HG03097 (cell line): ENCODE data around the gene ZFAND6.
A peak's percentile ranks its signal among the peaks of the same experiment; 100 is the strongest.
"Not testable (repeated sequence)": the region's sequence is repeated elsewhere in the genome, so short reads cannot be mapped to it uniquely, and the experiment has no call there.

Source experiments
- ATAC-seq: cut with Tn5 transposase; IDR thresholded peaks from one replicate; pipeline ENCODE4 v1.9.1; 2021; ENCODE audit not compliant: unreplicated experiment, low FRiP score

ZFAND6 gene

DNA sequence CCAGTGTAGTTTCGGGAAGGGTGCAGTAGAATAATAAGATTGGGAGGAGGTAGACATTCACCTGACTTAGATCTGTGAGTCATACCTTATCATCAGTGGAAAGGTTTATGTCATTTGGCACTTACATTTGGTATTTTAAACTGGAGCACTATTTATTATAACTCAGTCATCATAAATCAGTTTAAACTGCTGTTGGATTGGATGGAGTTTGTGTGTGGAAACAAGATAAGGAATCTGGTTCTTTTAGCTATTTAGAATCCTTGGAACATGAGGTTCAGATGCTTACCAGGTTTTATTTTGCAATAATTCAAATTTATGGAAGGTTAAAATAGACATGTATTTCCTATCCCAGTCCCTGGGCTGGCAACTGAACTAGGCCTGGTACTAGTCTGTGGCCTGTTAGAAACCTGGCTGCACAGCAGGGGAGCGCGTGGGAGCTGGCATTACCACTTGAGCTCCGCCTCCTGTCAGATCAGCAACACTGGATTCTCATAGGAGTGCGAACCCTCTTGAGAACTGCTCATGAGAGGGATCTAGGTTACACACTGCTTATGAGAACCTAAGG is 34.5 kb downstream of the ZFAND6 start:
- ATAC-seq, result no peak

DNA sequence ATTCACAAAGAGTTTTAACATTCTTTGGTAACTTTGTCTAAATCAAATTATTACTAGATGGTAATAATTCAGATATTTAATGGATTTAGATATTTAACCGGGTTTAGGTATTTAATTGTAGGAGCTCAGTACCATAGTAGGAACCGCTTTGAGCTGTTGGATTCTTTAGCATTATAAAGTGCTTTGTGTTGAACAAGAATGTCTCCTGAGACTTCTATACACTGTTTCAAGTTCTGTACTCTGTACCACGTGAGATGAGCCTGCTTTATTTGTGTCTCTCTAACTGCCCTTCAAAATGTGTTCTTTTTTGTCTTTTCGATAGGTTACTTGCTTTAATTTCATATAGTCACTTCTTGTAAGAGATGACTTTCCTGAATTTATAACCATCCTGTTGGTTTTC is 36.0 kb downstream of the ZFAND6 start:
- no peak for ATAC-seq

DNA sequence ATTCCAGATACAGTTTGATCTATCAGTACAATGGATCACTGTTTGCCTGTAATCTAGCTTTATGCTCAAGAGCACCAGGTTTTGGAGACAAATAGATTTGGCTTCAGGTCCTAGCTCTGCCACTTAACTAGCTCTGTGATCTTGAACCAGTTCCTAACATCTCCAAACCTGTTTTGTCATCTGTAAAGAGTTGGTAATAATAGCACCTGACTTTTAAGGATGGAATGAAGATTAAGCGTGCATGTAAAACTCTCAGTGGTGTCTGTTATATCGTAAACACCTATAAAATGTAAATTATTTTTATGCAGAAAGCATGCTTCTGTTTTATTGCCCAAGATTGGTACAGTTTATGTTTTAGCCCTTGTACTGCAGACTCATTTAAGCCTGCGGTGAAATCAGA is 36.5 kb downstream of the ZFAND6 start:
- ATAC-seq, result no peak

DNA sequence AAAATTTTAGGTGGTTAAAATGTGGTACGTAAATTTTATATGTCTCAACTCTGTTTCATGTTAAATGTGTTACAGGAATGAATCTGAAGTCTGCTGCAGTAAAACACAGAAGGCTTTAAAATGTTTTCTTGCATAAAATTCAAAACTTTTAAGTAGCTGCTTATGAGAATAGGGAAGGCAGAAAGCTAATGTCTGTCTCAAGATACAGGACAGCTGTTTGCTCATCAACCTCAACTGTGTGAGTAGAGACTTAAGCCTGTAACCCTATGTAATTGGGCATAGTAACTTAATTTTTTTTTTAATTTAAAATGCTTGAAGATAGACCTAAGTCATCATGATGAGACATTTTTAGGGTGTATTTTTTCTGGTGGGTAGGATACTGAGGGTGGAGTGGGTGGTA is 38.9 kb downstream of the ZFAND6 start:
- ATAC-seq, result no peak

DNA sequence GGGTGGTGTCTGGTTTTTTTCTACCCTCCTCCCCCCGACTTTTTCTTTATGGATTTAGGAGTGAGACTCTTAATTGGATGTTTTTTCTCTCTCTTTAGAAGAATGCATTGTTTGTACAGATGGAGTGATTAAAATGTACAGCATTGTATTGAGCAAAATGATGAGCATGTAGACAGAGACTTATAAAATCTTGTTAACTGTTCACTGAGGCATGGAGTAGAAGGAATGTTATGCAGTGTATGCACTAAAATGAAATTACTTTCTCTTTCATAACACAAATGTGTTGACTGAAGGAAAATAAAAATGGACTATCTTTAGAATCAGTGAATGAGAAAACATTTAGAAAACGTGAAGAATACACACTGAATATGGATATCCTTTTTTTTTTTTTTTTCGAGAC is 39.8 kb downstream of the ZFAND6 start:
- ATAC-seq, result peak; percentile 25

DNA sequence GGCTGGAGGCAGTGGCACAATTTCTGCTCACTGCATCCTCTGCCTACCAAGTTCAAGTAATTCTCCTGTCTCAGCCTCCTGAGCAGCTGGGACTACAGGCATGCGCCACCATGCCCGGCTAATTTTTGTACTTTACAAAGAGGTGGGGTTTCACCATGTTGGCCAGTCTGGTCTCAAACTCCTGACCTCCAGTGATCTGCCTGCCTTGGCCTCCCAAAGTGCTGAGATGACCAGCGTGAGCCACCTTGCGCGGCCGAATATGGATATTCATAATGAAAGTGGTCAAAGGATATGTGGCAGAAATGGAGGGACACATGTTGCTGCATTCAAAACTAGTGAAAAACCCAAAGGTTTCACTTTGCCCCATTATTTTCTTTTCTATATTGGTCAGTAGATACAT is 40.2 kb downstream of the ZFAND6 start:
- ATAC-seq, result peak; percentile 68

DNA sequence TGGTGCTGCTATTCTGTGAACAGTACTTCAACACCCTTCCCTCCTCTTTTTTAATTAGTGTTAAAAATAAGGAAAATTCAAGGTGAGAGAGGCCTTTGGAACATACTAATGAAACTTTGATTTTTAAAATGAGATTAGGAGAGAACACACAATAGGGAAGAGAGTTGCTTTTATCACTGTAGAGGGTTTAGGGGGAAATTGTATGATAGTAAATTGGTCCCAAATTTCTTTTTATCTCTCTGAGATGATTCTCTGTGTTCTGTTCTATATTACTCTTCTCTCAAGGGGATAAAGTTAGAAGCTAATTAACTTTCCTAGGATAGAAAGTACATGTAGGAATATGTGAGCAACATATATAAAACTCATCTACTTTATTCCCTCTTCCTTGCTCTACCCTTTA is 40.8 kb downstream of the ZFAND6 start:
- no peak for ATAC-seq

DNA sequence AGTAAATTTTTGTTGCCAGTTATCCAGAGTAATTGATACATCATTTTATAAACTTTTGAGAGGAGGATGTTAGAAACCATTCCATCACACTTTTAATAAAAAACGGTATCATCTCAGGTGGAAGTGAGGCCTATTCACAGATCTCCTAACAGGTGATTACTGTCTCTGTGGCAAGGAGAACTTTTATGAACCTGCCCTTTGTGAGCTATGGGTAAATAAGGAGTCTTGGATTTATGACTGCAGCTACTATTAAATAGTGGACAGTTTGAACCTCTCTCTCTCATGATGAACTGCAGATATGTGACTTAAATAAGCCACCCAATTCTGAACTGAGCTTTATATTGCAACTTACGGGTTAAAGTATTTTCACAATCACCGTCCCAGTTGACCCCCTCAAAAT is 45.7 kb downstream of the ZFAND6 start:
- no peak for ATAC-seq

DNA sequence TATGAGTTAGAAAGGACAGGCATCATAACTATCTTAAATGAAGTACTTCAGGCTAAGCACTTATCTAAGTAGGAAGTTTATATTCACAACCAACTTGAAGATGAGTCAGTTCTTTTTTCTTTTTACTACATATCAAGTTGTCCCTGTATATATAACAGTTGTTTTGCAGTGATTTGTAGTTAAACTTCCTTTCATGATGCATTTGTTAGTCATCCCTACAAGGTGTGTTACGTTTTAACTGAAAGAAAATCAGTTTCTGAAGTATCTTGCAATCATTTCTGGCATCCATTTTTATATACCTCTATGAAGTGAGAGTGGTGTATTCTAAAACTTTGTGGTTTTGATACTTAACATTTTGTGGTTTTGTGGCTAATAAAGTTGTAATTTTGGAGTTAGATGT is 46.1 kb downstream of the ZFAND6 start:
- ATAC-seq, result no peak

DNA sequence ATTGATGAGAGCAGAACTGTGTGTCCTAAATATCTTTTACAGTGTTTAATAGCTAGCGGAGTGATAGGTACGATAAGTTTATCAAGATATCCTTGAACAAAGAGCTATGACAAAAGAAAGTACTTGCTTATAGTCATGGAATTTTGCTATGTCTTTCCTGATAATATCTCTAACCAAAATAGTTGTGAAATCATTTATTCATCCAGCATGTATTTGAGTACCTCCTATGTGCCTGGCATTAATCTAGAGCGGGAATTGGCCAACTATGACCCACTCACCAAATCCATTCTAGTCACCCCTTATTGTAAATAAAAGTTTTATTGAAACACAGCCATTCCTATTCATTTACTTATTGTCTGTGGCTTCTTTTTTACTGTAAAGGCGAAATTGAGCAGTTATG is 46.6 kb downstream of the ZFAND6 start:
- ATAC-seq, result no peak

DNA sequence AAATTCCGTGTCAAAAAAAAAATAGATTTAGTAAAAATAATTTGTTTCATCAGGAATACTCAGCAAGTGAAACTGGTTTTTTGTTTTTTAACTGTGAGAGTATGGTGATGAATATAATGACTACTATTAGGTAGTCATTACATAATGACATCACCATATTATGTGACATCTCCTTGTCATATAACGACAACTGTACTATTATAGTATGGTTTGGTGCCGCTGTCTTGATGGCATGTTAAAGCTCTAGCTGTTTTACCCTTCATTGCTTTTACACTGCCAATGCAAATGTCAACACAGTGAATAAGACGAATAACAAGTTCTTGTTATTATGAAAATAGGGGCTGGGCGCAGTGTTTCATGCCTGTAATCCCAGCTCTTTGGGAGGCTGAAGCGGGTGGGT is 47.7 kb downstream of the ZFAND6 start:
- ATAC-seq, result no peak

DNA sequence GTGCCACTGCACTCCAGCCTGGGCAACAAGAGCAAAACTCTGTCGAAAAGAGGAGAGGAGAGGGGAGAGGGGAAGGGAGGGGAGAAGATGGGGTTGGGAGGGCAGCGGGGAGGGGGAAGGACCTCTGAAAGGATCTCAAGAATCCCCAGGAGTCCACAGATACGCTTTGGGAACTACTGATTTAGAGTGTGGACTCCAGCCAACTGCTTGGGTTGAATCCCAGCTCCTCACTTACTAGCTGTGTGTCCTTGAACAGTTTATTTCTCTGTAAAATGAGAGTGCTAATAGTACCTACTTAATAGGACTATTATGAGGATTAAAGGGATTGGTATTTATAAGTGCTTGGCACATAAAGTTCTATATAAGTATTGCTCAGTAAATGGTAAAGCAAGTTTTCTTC is 48.3 kb downstream of the ZFAND6 start:
- no peak for ATAC-seq

DNA sequence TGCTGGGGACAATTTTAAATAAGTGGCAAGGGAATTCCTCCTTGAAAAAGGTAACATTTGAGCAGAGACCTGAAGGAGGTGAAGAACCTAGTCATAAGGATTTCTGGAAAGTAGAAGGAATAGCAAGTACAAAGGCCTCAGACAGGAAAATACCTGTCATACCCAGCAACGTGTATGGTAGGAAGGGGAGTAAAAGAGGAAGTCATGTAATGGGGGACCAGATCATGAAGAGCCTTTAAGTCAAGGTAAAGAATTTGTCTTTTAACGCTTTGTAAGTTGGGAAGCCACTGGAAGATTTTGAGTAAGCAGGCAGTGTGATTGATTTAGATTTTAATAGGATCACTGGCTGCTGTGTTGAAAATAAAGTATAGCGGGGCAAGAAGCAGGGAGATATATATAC is 49.9 kb downstream of the ZFAND6 start:
- no peak for ATAC-seq

DNA sequence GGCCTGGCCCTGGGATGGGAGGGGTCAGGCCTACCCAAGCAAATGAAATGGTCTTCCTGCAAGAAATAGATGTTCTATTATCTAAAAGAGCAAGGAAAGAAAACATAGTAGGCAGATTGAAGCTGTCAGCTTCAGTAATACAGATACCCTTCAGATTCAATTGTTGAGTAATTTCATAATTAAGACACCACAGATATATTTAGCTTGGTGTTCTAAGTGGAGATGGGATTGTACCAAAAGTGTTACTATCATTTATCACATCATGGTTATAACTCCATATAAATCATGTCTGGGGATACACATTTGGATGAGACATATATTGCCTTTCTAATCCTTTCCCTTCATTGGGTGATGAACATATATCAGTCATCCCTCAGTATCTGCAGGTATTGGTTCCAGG is 51.4 kb downstream of the ZFAND6 start:
- ATAC-seq, result no peak

DNA sequence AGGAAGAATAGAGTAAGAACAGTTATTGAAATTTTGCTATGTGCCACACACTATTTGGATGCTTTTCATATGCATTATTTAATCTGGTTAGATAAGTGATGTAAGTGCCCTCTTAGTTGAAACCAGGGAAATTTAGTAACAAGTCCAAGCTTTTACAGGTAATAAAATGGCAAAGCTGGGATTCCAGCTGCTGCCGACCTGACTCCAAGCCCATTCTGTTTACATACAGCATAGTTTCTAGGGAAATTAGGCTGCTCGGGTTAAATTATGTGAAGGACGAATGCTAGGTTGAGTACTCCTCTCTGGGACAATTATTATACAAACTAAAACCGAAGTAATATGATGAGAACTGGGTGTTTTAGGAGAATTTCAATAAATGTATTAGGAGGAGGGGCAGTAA is 54.6 kb downstream of the ZFAND6 start:
- no peak for ATAC-seq

DNA sequence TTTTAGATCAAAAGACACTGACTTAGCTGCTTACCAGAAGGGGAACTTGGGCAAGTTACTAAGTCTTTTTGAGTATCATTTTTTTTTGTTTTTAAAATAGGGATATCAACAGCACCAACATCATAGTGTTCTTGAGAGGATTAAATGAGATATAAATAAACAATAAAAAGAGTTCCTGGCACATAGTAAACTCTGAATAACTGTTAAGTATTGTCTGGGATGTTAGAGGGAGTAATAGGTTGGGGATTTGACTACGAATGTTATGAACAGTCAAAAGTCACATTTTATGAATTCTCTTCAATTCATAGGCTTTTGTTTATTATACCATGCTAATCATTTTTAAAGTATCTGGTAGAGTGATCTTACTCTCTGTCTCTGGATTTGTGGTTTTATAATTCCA is 55.5 kb downstream of the ZFAND6 start:
- ATAC-seq, result no peak

DNA sequence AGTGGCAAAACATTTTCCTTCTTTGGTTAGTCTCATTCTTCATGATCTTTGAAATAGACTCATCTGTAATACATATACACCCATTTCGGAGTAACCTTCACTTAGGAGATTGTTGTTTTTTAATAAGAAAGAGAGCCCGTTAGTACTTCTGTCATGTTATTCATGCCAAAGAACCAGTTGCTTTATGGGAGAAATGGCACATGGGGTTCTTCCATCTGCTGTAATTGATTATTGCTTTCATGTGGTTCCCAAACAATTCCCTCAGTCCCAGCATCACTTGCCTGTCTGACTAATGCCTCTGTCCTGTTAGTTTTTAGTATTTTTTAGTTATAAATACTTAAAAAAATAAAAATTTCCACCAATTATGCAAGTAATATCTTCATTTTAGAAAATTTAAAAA is 59.5 kb downstream of the ZFAND6 start:
- ATAC-seq, result no peak

DNA sequence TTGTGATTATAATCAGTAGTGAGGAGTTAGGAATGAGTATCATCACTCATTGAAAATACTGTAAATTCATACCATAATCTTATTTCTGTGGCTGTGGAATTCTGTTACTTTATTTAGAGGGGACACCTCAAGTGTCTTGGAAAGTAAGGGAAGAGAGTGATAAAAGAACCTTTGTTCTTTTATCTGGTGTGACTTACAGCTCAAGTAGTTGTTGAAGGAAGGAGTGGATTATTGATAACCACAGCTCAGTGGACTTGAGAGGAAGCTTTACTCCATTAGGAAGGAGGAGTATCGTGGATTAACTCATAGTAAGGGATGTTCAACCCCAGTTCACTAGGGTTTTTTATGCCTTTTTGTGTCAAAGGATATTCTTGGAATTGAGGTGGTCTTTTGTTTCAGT is 61.2 kb downstream of the ZFAND6 start:
- ATAC-seq, result no peak

DNA sequence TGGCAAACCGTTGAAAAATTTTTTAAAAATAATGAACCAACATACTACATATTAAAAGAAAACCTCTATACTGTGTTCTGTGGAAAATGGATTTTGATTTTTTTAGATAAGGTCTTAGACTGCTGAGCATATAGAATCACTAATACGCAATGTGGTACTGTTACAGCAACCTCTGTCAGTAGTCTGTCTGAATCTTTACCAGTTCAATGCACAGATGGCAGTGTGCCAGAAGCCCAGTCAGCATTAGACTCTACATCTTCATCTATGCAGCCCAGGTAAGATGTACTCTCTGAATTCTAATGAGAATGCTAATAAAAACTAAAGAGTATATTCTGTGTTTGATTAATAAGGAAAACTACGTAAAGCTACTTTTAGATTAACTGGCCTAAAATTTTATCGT is 62.1 kb downstream of the ZFAND6 start:
- ATAC-seq, result no peak

DNA sequence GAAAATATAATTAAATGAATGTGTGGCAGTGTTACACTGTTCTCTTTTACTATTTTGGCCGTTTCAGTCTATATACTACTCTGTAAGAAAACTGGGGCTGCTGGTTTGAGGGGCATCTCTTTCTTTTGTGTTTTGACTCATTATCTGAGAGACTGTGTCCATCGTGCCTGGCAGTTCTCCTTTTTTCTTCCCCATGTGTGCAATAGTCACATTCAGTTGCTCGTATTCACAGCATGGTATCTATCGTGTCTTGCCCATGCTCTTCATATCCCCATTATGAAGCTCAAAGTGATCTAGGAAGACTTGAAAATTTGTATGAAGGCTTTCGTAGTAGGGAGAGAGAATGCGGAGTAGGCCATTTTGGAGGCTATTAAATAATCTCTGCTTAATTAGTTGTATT is 63.6 kb downstream of the ZFAND6 start:
- no peak for ATAC-seq

DNA sequence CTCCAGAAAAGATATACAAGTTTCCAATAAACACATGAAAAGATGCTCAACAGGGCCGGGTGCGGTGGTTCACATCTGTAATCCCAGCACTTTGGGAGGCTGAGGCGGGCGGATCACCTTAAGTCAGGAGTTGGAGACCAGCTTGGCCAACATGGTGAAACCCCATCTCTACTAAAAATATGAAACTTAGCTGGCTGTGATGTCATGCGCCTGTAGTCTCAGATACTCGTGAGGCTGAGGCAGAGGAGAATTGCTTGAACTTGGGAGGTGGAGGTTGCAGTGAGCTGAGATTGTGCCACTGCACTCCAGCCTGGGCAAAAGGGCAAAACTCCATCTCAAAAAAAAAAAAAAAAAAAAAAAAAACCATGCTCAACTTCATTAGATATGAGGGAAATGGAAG is 67.8 kb downstream of the ZFAND6 start:
- not testable (repeated sequence) for ATAC-seq

DNA sequence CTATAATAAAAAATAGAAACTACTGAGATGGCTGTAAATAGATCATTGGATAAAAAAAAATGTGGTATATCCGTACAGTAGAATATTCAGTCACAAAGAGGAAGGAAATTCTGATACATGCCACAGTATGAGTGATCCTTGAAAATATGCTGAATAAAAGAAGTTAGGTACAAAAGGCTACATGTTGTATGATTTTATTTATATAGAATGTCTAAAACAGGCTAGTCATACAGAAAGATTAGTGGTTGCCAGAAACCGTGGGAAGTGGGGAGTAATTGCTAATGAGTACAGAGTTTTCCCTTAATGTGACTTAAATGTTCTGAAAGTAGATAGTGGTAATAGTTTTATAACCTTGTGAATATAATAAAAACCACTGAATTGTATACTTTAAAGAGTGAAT is 68.4 kb downstream of the ZFAND6 start:
- ATAC-seq, result no peak

DNA sequence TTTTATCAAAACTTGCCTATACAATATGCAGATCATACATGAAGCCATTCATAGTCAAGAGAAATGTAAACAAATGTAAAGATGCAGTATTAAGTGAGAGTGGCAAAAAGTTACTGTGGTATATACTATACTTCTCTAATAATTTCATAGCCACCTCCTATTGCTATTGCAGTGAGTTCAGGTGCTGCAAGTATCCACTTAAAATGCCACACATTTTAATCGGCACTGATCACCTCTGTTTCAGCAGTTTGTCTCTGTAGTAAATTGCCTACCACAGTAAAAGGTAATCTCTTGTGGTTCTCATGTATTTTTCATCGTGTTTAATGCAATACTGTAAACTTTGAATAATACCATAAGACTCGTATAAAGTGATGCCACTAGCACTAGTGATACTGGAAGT is 72.9 kb downstream of the ZFAND6 start:
- no peak for ATAC-seq
